Ishikawa (cell line): ENCODE results near the gene NOTCH2.

Experiments used
- CEBPB ChIP-seq: IDR thresholded peaks from 2 replicates; pipeline ENCODE4 v1.6.1; 2012
- CREB1 ChIP-seq: IDR thresholded peaks from 2 replicates; pipeline ENCODE4 v1.6.1; 2012; ENCODE audit warnings: low read depth
- EGR1 ChIP-seq: IDR thresholded peaks from 2 replicates; pipeline ENCODE4 v1.6.1; 2012
- EP300 ChIP-seq: IDR thresholded peaks from 2 replicates; pipeline ENCODE4 v1.6.1; 2012; ENCODE audit warnings: borderline replicate concordance
- FOXM1 ChIP-seq: IDR thresholded peaks from 2 replicates; pipeline ENCODE4 v1.6.1; 2012; ENCODE audit warnings: low read depth, borderline replicate concordance
- NFIC ChIP-seq: IDR thresholded peaks from 2 replicates; pipeline ENCODE4 v1.6.1; 2012
- RAD21 ChIP-seq: IDR thresholded peaks from 2 replicates; pipeline ENCODE4 v1.6.1; 2012; ENCODE audit warnings: low read depth
- TAF1 ChIP-seq: IDR thresholded peaks from 2 replicates; pipeline ENCODE4 v1.6.1; 2012; ENCODE audit warnings: low read depth, mild to moderate bottlenecking
- TCF12 ChIP-seq: IDR thresholded peaks from 2 replicates; pipeline ENCODE4 v1.6.1; 2012; ENCODE audit warnings: low read depth
- TEAD4 ChIP-seq: IDR thresholded peaks from 2 replicates; pipeline ENCODE4 v1.6.1; 2012
- YY1 ChIP-seq: IDR thresholded peaks from 2 replicates; pipeline ENCODE4 v1.6.1; 2012; ENCODE audit warnings: low read depth
- ZBTB7A ChIP-seq: IDR thresholded peaks from 2 replicates; pipeline ENCODE4 v1.6.1; 2012; ENCODE audit warnings: low read depth
- TF ChIP-seq, protein P1 (sequence below): IDR thresholded peaks from 2 replicates; pipeline ENCODE4 v1.6.1; 2012
- TF ChIP-seq, protein P2 (sequence below): IDR thresholded peaks from 2 replicates; pipeline ENCODE4 v1.6.1; 2012; ENCODE audit warnings: low read depth, mild to moderate bottlenecking
- TF ChIP-seq, protein P3 (sequence below): IDR thresholded peaks from 2 replicates; pipeline ENCODE4 v1.6.1; 2012

The NOTCH2 gene

DNA sequence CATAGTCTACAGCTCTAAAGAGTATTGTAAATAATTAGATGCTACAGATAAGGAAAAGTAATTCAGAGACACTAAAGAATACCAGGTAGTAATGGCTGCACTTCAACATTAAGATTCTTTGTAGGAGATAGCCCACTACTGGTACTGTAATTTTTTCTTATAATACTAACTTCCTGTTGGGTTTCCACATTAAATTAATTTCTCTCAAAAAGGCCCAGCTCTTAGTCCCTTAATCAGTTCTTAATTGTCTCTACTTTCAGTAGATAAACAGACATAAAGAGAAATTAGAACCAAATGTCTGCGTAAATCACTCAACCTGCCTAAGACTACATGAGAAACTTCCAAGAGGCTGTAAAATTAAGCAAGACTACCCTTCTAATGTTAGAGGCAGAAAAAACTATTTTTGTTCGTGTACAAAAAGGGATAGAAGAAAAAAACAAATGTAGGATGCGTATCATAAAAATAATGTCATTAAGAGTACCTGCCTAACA, 83.4 kb downstream of the NOTCH2 start:
- TF ChIP-seq NFIC: no peak
- TF ChIP-seq TEAD4: no peak
- no peak for TF ChIP-seq EGR1
- TF ChIP-seq, protein P1, sequence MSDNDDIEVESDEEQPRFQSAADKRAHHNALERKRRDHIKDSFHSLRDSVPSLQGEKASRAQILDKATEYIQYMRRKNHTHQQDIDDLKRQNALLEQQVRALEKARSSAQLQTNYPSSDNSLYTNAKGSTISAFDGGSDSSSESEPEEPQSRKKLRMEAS: no peak

DNA sequence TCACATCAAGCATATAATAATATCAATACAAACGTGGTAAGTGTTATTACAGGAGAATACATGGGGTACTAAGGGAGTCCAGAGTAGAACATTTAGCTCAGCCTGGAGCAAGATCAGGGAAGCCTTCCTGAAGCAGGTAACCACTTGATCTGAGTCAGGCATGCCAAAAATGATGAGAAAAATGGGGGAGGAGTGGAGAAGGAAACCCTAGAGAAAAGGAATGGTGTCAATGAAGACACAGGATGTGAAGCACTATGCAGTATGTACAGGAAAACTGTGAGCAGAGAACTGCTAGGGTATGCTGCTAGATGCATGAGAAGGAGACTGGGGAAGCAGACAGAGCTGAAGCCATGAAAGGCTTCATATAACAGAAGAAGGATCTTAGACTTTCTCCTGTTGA, 84.7 kb downstream of the NOTCH2 start:
- TF ChIP-seq TAF1 (no peak), EGR1 (no peak), CEBPB (no peak), YY1 (no peak), TCF12 (no peak), TEAD4 (no peak), NFIC (no peak)
- TF ChIP-seq, protein P1: no peak
- TF ChIP-seq, protein P2, sequence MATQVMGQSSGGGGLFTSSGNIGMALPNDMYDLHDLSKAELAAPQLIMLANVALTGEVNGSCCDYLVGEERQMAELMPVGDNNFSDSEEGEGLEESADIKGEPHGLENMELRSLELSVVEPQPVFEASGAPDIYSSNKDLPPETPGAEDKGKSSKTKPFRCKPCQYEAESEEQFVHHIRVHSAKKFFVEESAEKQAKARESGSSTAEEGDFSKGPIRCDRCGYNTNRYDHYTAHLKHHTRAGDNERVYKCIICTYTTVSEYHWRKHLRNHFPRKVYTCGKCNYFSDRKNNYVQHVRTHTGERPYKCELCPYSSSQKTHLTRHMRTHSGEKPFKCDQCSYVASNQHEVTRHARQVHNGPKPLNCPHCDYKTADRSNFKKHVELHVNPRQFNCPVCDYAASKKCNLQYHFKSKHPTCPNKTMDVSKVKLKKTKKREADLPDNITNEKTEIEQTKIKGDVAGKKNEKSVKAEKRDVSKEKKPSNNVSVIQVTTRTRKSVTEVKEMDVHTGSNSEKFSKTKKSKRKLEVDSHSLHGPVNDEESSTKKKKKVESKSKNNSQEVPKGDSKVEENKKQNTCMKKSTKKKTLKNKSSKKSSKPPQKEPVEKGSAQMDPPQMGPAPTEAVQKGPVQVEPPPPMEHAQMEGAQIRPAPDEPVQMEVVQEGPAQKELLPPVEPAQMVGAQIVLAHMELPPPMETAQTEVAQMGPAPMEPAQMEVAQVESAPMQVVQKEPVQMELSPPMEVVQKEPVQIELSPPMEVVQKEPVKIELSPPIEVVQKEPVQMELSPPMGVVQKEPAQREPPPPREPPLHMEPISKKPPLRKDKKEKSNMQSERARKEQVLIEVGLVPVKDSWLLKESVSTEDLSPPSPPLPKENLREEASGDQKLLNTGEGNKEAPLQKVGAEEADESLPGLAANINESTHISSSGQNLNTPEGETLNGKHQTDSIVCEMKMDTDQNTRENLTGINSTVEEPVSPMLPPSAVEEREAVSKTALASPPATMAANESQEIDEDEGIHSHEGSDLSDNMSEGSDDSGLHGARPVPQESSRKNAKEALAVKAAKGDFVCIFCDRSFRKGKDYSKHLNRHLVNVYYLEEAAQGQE: no peak

DNA sequence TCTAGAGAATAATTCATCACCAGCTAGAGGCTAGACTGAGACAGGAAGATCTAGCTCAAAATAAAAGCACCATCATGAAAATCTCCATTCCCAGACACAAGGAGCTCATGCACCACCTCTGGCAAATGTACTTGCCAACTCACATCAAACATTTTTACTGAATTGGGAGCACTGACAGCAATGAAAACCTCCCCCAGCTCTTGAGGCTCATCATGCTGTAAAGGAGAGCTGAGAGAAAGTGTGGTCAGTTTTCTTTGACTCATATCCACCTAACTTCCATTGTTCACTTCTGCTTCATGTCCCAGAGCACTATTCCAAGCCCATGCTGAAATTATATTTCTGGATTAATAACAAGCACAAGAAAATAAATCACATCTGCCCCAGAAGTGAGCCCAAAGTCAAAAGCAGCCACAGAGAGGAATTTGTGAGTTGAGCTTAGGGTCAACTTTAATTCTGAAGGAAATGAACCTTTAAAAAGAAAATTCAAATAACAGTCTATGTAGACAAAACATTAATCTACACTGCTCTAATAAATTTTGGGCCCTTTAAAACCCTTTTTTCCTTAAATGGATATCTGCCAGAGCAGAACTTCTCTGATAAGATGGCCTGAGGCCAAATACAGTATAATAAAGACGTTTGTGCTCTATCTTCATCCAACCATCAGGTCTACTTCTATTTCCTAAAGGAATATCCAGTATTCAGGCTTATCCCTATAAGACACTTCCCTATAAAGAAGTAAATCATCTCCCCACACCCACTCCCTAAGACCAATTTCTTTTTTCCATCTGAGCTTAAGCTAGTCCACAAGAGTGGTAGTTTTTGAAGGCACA, 87.3 kb downstream of the NOTCH2 start:
- no peak for TF ChIP-seq TAF1
- TF ChIP-seq EGR1: no peak
- TF ChIP-seq NFIC: no peak
- TF ChIP-seq ZBTB7A: no peak
- TF ChIP-seq, protein P1: no peak
- no peak for TF ChIP-seq CREB1
- no peak for TF ChIP-seq RAD21
- no peak for TF ChIP-seq EP300

DNA sequence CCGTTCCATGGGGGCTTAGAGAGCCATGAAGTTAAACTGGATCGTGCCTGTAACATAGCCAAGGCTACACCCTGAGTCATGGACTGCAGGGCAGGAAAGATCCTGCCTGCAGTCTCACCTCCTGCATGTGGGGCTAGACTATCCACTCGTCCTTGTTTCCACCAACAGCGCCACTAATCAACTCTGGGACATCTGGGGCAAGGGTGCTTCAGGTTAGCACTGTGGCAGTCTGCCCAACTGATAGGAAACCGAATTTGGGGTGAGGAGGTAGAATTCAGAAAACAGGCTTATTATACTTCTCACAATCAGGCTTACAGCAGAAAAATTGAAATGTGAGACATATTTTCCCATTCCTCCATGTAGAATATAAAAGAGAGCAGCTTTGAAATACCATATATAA, 88.0 kb downstream of the NOTCH2 start:
- TF ChIP-seq RAD21 (no peak), TCF12 (no peak), FOXM1 (no peak), TAF1 (no peak), EP300 (no peak), CREB1 (no peak), TEAD4 (no peak)
- TF ChIP-seq, protein P2: no peak
- TF ChIP-seq, protein P1: no peak

DNA sequence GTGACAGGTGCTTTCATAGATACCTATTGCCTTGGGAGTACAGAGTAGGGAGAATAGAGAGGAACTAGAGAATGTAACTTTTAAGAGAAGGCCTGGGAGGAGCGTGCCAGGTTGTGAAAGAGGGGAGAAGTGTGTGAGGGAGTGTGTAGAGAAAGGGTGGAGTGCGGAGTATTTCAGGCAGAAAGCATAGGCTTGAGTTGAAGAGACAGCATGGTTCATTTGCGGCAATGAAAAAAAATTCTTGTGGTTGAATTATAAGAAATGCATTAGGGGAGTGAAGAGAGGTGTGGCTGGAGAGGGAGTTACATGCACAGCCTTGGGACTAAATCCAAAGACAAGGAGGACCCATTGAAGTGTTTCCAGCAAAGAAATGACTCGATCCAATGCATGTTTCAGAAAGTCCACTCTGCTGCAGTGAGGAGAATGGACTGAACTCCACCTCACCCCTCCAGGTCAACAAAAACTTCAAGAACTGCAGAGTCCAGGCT, 91.4 kb downstream of the NOTCH2 start:
- TF ChIP-seq CREB1 (no peak), TAF1 (no peak), NFIC (no peak), RAD21 (no peak), YY1 (no peak), ZBTB7A (no peak), EP300 (no peak), TEAD4 (no peak), CEBPB (no peak), EGR1 (no peak)
- TF ChIP-seq, protein P2: no peak
- TF ChIP-seq, protein P3, sequence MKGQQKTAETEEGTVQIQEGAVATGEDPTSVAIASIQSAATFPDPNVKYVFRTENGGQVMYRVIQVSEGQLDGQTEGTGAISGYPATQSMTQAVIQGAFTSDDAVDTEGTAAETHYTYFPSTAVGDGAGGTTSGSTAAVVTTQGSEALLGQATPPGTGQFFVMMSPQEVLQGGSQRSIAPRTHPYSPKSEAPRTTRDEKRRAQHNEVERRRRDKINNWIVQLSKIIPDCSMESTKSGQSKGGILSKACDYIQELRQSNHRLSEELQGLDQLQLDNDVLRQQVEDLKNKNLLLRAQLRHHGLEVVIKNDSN: no peak
- TF ChIP-seq, protein P1: no peak
